OCI-LY1 (cell line): ENCODE results near the gene LIN7C.

Experiments used
- CTCF ChIP-seq: fragments of 200-600 bp; sonication (generic), shearing (Covaris generic); IDR thresholded peaks from 2 replicates; pipeline ENCODE4 v1.5.1; 2017; ENCODE audit warnings: mild to moderate bottlenecking, antibody characterized with exemption, low read length, moderate library complexity, mixed read lengths
- EZH2 ChIP-seq: fragments of 200-600 bp; sonication (generic), shearing (Covaris generic); IDR thresholded peaks from 2 replicates; pipeline ENCODE4 v1.8.0; 2017; ENCODE audit warnings: borderline replicate concordance, mixed run types, mild to moderate bottlenecking, antibody characterized with exemption, low read length, moderate library complexity, mixed read lengths

- TF ChIP-seq EZH2 (no peak), CTCF (no peak)
These were observed 39.4 kb upstream of the LIN7C start for GRCh38 chr11:27545946-27546345.
